Mesendoderm (in vitro differentiated cells): Measurements from ENCODE around the gene RALGPS1.
A peak's percentile ranks its signal among the peaks of the same experiment; 100 is the strongest.

Experiments used
- DNase-seq: peaks from one replicate; pipeline ENCODE4 v3.0.0; 2013
- H2AK5ac ChIP-seq: 2 replicates; pipeline ENCODE4 v1.6.1; 2013; ENCODE audit warnings: low read length, inconsistent platforms
- H2BK120ac ChIP-seq: 2 replicates; pipeline ENCODE4 v1.6.1; 2013; ENCODE audit warnings: low read depth, mild to moderate bottlenecking, low read length, moderate library complexity, mixed read lengths
- H2BK15ac ChIP-seq: replicated peaks from 2 replicates; pipeline ENCODE4 v1.6.1; 2013; ENCODE audit warnings: low read depth, mild to moderate bottlenecking, moderate library complexity
- H2BK5ac ChIP-seq: 2 replicates; pipeline ENCODE4 v1.6.1; 2013; ENCODE audit warnings: low read length, inconsistent platforms
- H3K18ac ChIP-seq: 2 replicates; pipeline ENCODE4 v1.6.1; 2013; ENCODE audit warnings: mild to moderate bottlenecking, low read length, mixed read lengths
- H3K23ac ChIP-seq: one replicate; pipeline ENCODE4 v1.6.1; 2013; ENCODE audit warnings: low read length
- H3K27ac ChIP-seq: 2 replicates; pipeline ENCODE4 v1.5.1; 2013; ENCODE audit warnings: low read depth, mild to moderate bottlenecking, inconsistent platforms, low read length, moderate library complexity
- H3K27me3 ChIP-seq: 2 replicates; pipeline ENCODE4 v1.6.1; 2013; ENCODE audit warnings: low read length, control low read depth, mild to moderate bottlenecking, inconsistent platforms; ENCODE audit not compliant: insufficient read depth, poor library complexity
- H3K36me3 ChIP-seq: 2 replicates; pipeline ENCODE4 v1.6.1; 2013; ENCODE audit warnings: low read length, inconsistent platforms; ENCODE audit not compliant: control insufficient read depth, insufficient read depth
- H3K4ac ChIP-seq: one replicate; pipeline ENCODE4 v1.6.1; 2013; ENCODE audit warnings: low read depth, mild to moderate bottlenecking, low read length, moderate library complexity
- H3K4me1 ChIP-seq: 2 replicates; pipeline ENCODE4 v1.6.1; 2013; ENCODE audit warnings: low read depth, low read length, inconsistent platforms; ENCODE audit not compliant: control insufficient read depth
- H3K4me2 ChIP-seq: 2 replicates; pipeline ENCODE4 v1.6.1; 2013; ENCODE audit warnings: low read length
- H3K4me3 ChIP-seq: 2 replicates; pipeline ENCODE4 v1.5.1; 2013; ENCODE audit warnings: mild to moderate bottlenecking, low read length
- H3K56ac ChIP-seq: one replicate; pipeline ENCODE4 v1.6.1; 2013; ENCODE audit warnings: low read length
- H3K79me1 ChIP-seq: 2 replicates; pipeline ENCODE4 v1.6.1; 2013; ENCODE audit warnings: low read length, inconsistent platforms
- H3K79me2 ChIP-seq: 2 replicates; pipeline ENCODE4 v1.6.1; 2013; ENCODE audit warnings: mild to moderate bottlenecking, low read length; ENCODE audit not compliant: control insufficient read depth, insufficient read depth
- H3K9ac ChIP-seq: 2 replicates; pipeline ENCODE4 v1.6.1; 2013; ENCODE audit warnings: low read length, inconsistent platforms
- H4K5ac ChIP-seq: one replicate; pipeline ENCODE4 v1.6.1; 2013; ENCODE audit warnings: low read length
- H4K8ac ChIP-seq: one replicate; pipeline ENCODE4 v1.6.1; 2013; ENCODE audit warnings: low read depth, mild to moderate bottlenecking, control low read depth, low read length, moderate library complexity
- WGBS: extraction: QIAGEN DNeasy Blood & Tissue Kit; methylation state at CpG from one replicate; pipeline ENCODE4 v1.1.7; 2013; ENCODE audit warnings: low lambda C conversion rate, missing lambda C conversion rate; ENCODE audit not compliant: insufficient coverage; ENCODE audit errors: extremely low coverage; 5-methylcytosine and 5-hydroxymethylcytosine counted together

Gene RALGPS1

DNA sequence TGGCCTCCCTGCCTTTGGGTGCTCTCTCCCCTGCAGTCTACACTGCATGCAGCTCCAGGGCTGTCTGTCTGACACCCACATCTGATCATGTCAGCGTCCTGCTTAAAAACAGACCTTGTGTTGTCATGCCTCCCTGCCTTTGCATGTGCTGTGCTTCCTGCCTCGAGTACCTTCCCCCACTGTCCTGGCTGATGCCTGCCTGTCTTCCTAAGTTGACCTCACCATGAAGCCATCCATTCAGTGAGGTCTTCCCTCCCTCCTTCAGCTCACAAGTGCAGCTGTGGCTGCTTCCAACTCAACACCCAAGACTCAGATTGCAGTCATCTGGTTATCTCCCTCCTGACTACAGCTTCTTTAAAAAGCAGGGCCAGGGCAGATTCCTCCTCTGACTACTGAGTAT lies 202.4 kb downstream of the RALGPS1 start:
- peaks cover 2% of the 10 kb centered on the region for H3K79me1 ChIP-seq
- no peak overlapping the region for H2BK120ac ChIP-seq
- H3K27ac ChIP-seq = no peak overlapping the region
- H3K27me3 ChIP-seq = no peaks in the 10 kb centered on the region
- no peak overlapping the region for H4K8ac ChIP-seq
- no peak overlapping the region for H3K4ac ChIP-seq
- H3K79me2 ChIP-seq = no peaks in the 10 kb centered on the region
- H3K36me3 ChIP-seq = no peaks in the 10 kb centered on the region
- no peak overlapping the region for H3K18ac ChIP-seq
- no peak overlapping the region for H3K23ac ChIP-seq
- H2BK15ac ChIP-seq = no peak overlapping the region
- H4K5ac ChIP-seq = no peak overlapping the region
- H3K4me1 ChIP-seq = peaks cover 8% of the 10 kb centered on the region
- no peak overlapping the region for H3K4me3 ChIP-seq
- WGBS = no CpG with 5 or more reads among the region's 2 CpGs
- H3K4me2 ChIP-seq = no peak overlapping the region
- no peak overlapping the region for H2BK5ac ChIP-seq
- no peak overlapping the region for H2AK5ac ChIP-seq
- no peak overlapping the region for H3K9ac ChIP-seq
- DNase-seq = peak; percentile 83
- H3K56ac ChIP-seq = no peak overlapping the region

DNA sequence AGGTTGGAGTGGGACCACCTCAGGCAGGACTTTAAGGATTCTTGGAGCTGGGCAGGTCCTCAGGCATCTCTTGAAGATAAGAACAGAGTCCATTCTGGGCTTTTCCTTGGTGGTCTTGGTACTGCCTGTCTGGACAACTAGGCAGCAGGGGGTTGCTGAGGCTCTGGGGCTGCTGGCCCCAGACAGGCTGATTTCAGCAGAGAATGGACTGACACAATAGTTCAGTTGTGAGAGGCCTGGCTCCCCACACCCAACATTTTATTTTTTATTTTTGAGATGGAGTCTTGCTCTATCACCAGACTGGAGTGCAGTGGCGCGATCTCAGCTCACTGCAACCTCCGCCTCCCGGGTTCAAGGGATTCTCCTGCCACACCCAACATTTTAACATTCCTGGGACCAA lies 203.2 kb downstream of the RALGPS1 start:
- Histone ChIP-seq H3K27me3 (no peaks in the 10 kb centered on the region), H3K4me3 (no peak overlapping the region), H3K56ac (no peak overlapping the region), H3K9ac (no peak overlapping the region), H3K79me2 (no peaks in the 10 kb centered on the region), H3K4me2 (no peak overlapping the region), H2BK15ac (no peak overlapping the region), H4K8ac (no peak overlapping the region), H3K23ac (no peak overlapping the region), H3K36me3 (no peaks in the 10 kb centered on the region), H2BK120ac (no peak overlapping the region), H3K79me1 (peaks cover 2% of the 10 kb centered on the region), H3K4me1 (peaks cover 3% of the 10 kb centered on the region), H3K27ac (no peak overlapping the region), H3K4ac (no peak overlapping the region), H3K18ac (no peak overlapping the region), H2BK5ac (no peak overlapping the region), H2AK5ac (no peak overlapping the region), H4K5ac (no peak overlapping the region)
- no CpG with 5 or more reads among the region's 4 CpGs for WGBS
- DNase-seq = no peak

DNA sequence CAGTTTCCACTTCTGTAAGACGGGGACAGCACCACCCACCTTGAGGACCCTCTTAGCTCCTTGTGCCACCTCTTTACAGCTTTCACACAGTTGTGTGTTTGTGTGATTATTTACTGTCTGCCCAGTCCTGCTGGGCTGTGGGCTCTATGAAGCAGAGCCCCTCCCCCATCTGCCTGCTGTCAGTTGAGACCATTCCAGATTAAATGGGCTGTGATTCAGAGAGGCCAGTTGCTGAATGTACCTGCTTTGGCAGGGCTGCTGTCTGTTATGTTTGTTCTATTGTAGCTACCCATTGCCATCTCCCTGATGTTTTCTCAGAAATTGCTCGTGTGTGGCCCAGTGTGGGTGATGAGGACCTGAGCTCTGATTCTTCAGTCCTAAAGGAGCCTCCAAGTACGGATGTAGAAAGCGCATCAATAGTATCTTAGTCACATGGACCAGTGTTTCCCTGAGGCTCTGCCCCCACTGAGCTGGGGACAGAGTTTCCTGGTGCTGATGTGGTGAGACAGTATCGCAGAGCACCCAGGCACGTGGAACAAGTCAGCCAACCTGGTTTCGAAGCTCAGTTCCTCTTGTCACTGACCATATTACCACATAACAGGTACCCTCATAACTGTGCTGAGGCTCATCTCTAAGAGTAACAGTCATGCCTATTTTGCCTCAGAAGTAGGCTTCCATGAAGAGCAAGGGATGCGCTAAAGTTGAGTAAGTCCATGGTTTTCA lies 204.2 kb downstream of the RALGPS1 start:
- H3K4me1 ChIP-seq = peaks cover 3% of the 10 kb centered on the region
- H2AK5ac ChIP-seq = no peak overlapping the region
- no peak overlapping the region for H3K56ac ChIP-seq
- H3K4me2 ChIP-seq = no peak overlapping the region
- WGBS = no CpG with 5 or more reads among the region's 8 CpGs
- H3K27ac ChIP-seq = no peak overlapping the region
- no peak overlapping the region for H3K23ac ChIP-seq
- H2BK120ac ChIP-seq = no peak overlapping the region
- H3K18ac ChIP-seq = no peak overlapping the region
- H3K9ac ChIP-seq = no peak overlapping the region
- DNase-seq = no peak
- no peaks in the 10 kb centered on the region for H3K36me3 ChIP-seq
- no peak overlapping the region for H3K4ac ChIP-seq
- no peak overlapping the region for H4K5ac ChIP-seq
- no peak overlapping the region for H2BK5ac ChIP-seq
- H3K4me3 ChIP-seq = no peak overlapping the region
- H3K79me1 ChIP-seq = peaks cover 2% of the 10 kb centered on the region
- H2BK15ac ChIP-seq = no peak overlapping the region
- H3K27me3 ChIP-seq = no peaks in the 10 kb centered on the region
- H3K79me2 ChIP-seq = no peaks in the 10 kb centered on the region
- no peak overlapping the region for H4K8ac ChIP-seq

DNA sequence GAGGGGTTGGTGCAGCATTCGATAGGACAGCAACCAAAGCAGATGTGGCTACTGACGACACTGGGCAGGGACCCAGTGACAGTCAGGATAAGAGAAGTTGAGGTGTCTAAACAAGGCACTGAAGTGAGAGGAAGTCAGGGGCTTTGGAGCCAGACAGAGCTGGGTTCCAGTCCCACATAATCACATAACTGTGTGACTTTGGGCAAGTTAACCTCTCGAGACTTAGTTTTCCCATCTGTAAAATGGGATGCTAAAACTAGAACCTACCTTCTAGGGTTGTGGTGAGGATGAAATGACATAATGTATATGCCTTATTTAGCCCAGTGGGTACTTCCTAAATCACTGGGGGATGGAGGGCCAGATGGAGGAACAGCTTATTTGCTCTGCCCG lies 204.7 kb downstream of the RALGPS1 start:
- no peak overlapping the region for H3K18ac ChIP-seq
- peaks cover 3% of the 10 kb centered on the region for H3K4me1 ChIP-seq
- H3K27me3 ChIP-seq = no peaks in the 10 kb centered on the region
- H3K56ac ChIP-seq = no peak overlapping the region
- no CpG with 5 or more reads among the region's 4 CpGs for WGBS
- H2BK15ac ChIP-seq = no peak overlapping the region
- H4K5ac ChIP-seq = no peak overlapping the region
- no peak overlapping the region for H2AK5ac ChIP-seq
- H3K4me3 ChIP-seq = no peak overlapping the region
- H3K27ac ChIP-seq = no peak overlapping the region
- no peak overlapping the region for H3K4me2 ChIP-seq
- H3K4ac ChIP-seq = no peak overlapping the region
- H3K23ac ChIP-seq = no peak overlapping the region
- H4K8ac ChIP-seq = no peak overlapping the region
- H3K79me2 ChIP-seq = no peaks in the 10 kb centered on the region
- no peak overlapping the region for H2BK120ac ChIP-seq
- no peak overlapping the region for H3K9ac ChIP-seq
- H2BK5ac ChIP-seq = no peak overlapping the region
- DNase-seq = no peak
- peaks cover 2% of the 10 kb centered on the region for H3K79me1 ChIP-seq
- no peaks in the 10 kb centered on the region for H3K36me3 ChIP-seq

DNA sequence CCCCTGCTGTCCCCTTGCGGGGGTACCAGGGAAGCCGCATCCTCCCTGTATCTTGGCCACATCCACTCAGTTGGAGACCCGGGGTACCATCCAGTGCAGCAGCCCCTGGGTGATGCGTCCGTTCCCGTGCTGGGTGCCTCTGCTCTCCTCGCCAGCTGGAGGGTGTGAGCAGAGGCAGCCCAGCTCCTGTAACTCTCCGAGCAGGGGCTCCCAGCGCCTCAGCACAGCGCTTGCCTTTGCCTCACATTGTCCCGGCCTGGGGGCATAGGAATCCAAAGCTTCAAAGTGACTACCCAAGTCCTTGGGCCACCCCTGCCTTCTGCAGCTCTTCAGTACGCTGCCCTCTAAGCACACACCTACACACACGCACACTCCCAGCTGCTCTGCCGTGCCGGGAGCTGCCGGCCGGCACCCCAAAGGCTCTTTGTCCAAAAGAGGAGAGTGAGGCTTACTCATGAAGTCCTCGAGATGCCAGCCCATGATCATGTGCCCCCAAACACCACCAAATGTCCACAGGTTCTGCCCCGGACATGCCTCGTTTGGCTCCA lies 207.1 kb downstream of the RALGPS1 start:
- H3K4me1 ChIP-seq = peaks cover 3% of the 10 kb centered on the region
- no peak overlapping the region for H3K27ac ChIP-seq
- no peak overlapping the region for H2BK120ac ChIP-seq
- peak overlapping the region; percentile 95 for H3K4me2 ChIP-seq
- H3K4me3 ChIP-seq = peak overlapping the region; percentile 55
- peak overlapping the region; percentile 82 for H3K9ac ChIP-seq
- WGBS = no CpG with 5 or more reads among the region's 20 CpGs
- H3K79me2 ChIP-seq = no peaks in the 10 kb centered on the region
- no peak overlapping the region for H2BK15ac ChIP-seq
- peak overlapping the region; percentile 37 for H3K23ac ChIP-seq
- H3K4ac ChIP-seq = no peak overlapping the region
- H2BK5ac ChIP-seq = no peak overlapping the region
- H3K56ac ChIP-seq = peak overlapping the region; percentile 95
- no peak overlapping the region for H4K8ac ChIP-seq
- no peak overlapping the region for H2AK5ac ChIP-seq
- H3K18ac ChIP-seq = peak overlapping the region; percentile 28
- no peak overlapping the region for H4K5ac ChIP-seq
- H3K79me1 ChIP-seq = peaks cover 2% of the 10 kb centered on the region
- peak; percentile 50 for DNase-seq
- H3K36me3 ChIP-seq = no peaks in the 10 kb centered on the region
- no peaks in the 10 kb centered on the region for H3K27me3 ChIP-seq
